ENCODE data around the gene SPACA1.

- TF ChIP-seq, protein P1, sequence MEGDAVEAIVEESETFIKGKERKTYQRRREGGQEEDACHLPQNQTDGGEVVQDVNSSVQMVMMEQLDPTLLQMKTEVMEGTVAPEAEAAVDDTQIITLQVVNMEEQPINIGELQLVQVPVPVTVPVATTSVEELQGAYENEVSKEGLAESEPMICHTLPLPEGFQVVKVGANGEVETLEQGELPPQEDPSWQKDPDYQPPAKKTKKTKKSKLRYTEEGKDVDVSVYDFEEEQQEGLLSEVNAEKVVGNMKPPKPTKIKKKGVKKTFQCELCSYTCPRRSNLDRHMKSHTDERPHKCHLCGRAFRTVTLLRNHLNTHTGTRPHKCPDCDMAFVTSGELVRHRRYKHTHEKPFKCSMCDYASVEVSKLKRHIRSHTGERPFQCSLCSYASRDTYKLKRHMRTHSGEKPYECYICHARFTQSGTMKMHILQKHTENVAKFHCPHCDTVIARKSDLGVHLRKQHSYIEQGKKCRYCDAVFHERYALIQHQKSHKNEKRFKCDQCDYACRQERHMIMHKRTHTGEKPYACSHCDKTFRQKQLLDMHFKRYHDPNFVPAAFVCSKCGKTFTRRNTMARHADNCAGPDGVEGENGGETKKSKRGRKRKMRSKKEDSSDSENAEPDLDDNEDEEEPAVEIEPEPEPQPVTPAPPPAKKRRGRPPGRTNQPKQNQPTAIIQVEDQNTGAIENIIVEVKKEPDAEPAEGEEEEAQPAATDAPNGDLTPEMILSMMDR (IDR thresholded peaks at IDR 0.05) = no peak
- TF ChIP-seq POLR2A (IDR thresholded peaks at IDR 0.05) = no peak
Measured at GRCh38 chr6:88008831-88009231, 38.8 kb upstream of the SPACA1 start.
